SU-DHL-6 (cell line): ENCODE measurements around the gene ANKRD13A.

ENCODE experiments used
- H2AFZ ChIP-seq: fragments of 200-600 bp; sonication (generic); 2 replicates; pipeline ENCODE4 v1.6.1; 2014; ENCODE audit warnings: low read depth, mild to moderate bottlenecking, moderate library complexity, mixed read lengths, antibody characterized with exemption, low read length; ENCODE audit not compliant: severe bottlenecking
- H3F3A ChIP-seq: fragments of 200-600 bp; shearing (Covaris generic); 2 replicates; pipeline ENCODE4 v1.6.0; 2016; ENCODE audit warnings: antibody characterized with exemption, mild to moderate bottlenecking; ENCODE audit not compliant: insufficient read depth
- H3K27ac ChIP-seq: fragments of 200-600 bp; sonication (generic); 2 replicates; pipeline ENCODE4 v1.5.1; 2016; ENCODE audit warnings: low read depth, mild to moderate bottlenecking, low read length, moderate library complexity, mixed read lengths
- H3K27me3 ChIP-seq: fragments of 200-600 bp; sonication (generic), shearing (Covaris generic); 2 replicates; pipeline ENCODE4 v1.6.0; 2014; ENCODE audit warnings: mild to moderate bottlenecking, low read length
- H3K36me3 ChIP-seq: fragments of 200-600 bp; sonication (generic); 2 replicates; pipeline ENCODE4 v1.6.1; 2014; ENCODE audit warnings: mild to moderate bottlenecking, low read length, mixed read lengths
- H3K4me2 ChIP-seq: fragments of 300-600, 200-600 bp; shearing (Covaris generic), sonication (generic); 2 replicates; pipeline ENCODE4 v1.6.0; 2014; ENCODE audit warnings: low read length, low read depth, mild to moderate bottlenecking; ENCODE audit not compliant: poor library complexity, severe bottlenecking
- H3K4me3 ChIP-seq: fragments of 200-600 bp; sonication (generic); 2 replicates; pipeline ENCODE4 v1.5.1; 2014; ENCODE audit warnings: antibody characterized with exemption, low read length, mild to moderate bottlenecking, mixed read lengths; ENCODE audit not compliant: insufficient read depth, poor library complexity, severe bottlenecking
- H3K79me2 ChIP-seq: fragments of 200-600 bp; sonication (generic); 2 replicates; pipeline ENCODE4 v1.6.1; 2014; ENCODE audit warnings: mild to moderate bottlenecking, low read length, moderate library complexity; ENCODE audit not compliant: insufficient read depth
- H3K9ac ChIP-seq: fragments of 200-600 bp; sonication (generic); 2 replicates; pipeline ENCODE4 v1.7.0; 2014; ENCODE audit warnings: mild to moderate bottlenecking, low read length
- H3K9me2 ChIP-seq: fragments of 200-600 bp; sonication (generic); replicated peaks from 2 replicates; pipeline ENCODE4 v1.6.1; 2014; ENCODE audit warnings: low read length; ENCODE audit not compliant: insufficient read depth
- H3K9me3 ChIP-seq: fragments of 200-600 bp; sonication (generic); 2 replicates; pipeline ENCODE4 v1.6.1; 2014; ENCODE audit warnings: low read length, mixed read lengths; ENCODE audit not compliant: insufficient read depth
- H4K20me1 ChIP-seq: fragments of 200-600 bp; sonication (generic); 2 replicates; pipeline ENCODE4 v1.6.1; 2014; ENCODE audit warnings: low read depth, mild to moderate bottlenecking, antibody characterized with exemption, low read length, moderate library complexity, mixed read lengths
- CTCF ChIP-seq: fragments of 200-600 bp; sonication (generic); IDR thresholded peaks from one replicate; pipeline ENCODE4 v1.5.1; 2017; ENCODE audit warnings: antibody characterized with exemption, mild to moderate bottlenecking, low read length, moderate library complexity; ENCODE audit not compliant: insufficient read depth, poor library complexity, severe bottlenecking
- EZH2phosphoT487 ChIP-seq: fragments of 200-600 bp; sonication (generic), shearing (Covaris generic); conservative IDR thresholded peaks from 2 replicates; pipeline ENCODE4 v1.6.1; 2018; ENCODE audit warnings: mild to moderate bottlenecking, antibody characterized with exemption, low read length, moderate library complexity, mixed read lengths

Gene ANKRD13A

DNA sequence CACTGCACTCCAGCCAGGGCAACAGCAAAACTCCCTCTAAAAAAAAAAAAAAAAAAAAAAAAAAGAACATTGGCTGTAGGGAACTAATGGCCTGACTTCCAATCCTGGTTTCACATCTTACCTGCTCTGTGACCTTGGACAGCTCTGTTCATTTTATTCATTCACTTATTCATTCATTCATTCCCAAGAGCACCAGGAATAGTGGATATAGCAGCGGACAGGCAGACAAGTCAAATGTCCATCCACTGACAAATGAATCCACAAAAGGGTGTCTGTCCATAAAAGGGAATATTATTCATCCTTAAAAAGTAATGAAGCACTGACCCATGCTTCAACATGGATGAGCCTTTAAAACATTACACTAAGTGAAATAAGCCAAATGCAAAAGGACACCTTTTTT lies 76.7 kb downstream of the ANKRD13A start:
- Histone ChIP-seq H3K27me3 (no peaks in the 10 kb centered on the region), H3K4me3 (no peak overlapping the region), H2AFZ (no peak overlapping the region), H3K27ac (no peak overlapping the region), H3K4me2 (no peak overlapping the region), H3K9me3 (no peaks in the 10 kb centered on the region), H3K36me3 (no peaks in the 10 kb centered on the region), H3K9me2 (no peaks in the 10 kb centered on the region), H3K9ac (no peak overlapping the region), H4K20me1 (no peaks in the 10 kb centered on the region), H3K79me2 (no peaks in the 10 kb centered on the region), H3F3A (no peaks in the 10 kb centered on the region)
- TF ChIP-seq EZH2phosphoT487 (no peak), CTCF (no peak)

- TF ChIP-seq CTCF (no peak), EZH2phosphoT487 (no peak)
- H3K36me3 ChIP-seq, result no peaks in the 10 kb centered on the region
- H3K9me2 ChIP-seq, result no peaks in the 10 kb centered on the region
- H3K4me2 ChIP-seq, result no peak overlapping the region
- H3K4me3 ChIP-seq, result no peak overlapping the region
- no peak overlapping the region for H3K9ac ChIP-seq
- H3F3A ChIP-seq, result no peaks in the 10 kb centered on the region
- H4K20me1 ChIP-seq, result no peaks in the 10 kb centered on the region
- H3K9me3 ChIP-seq, result no peaks in the 10 kb centered on the region
- H3K27me3 ChIP-seq, result no peaks in the 10 kb centered on the region
- no peak overlapping the region for H2AFZ ChIP-seq
- H3K27ac ChIP-seq, result no peak overlapping the region
- no peaks in the 10 kb centered on the region for H3K79me2 ChIP-seq
Observed at GRCh38 chr12:110077800-110078199, 78.6 kb downstream of the ANKRD13A start.

- no peak overlapping the region; the same call in 1 of the 2 replicates for H3K9ac ChIP-seq
- H2AFZ ChIP-seq, result peak overlapping the region; percentile 94
- peak overlapping the region; percentile 44 for H3K4me2 ChIP-seq
- H3K27me3 ChIP-seq, result no peaks in the 10 kb centered on the region
- no peaks in the 10 kb centered on the region for H3K9me3 ChIP-seq
- H4K20me1 ChIP-seq, result no peaks in the 10 kb centered on the region
- no peaks in the 10 kb centered on the region for H3K36me3 ChIP-seq
- no peaks in the 10 kb centered on the region for H3F3A ChIP-seq
- TF ChIP-seq EZH2phosphoT487 (no peak), CTCF (no peak)
- no peak overlapping the region for H3K4me3 ChIP-seq
- no peak overlapping the region for H3K27ac ChIP-seq
- H3K9me2 ChIP-seq, result no peaks in the 10 kb centered on the region
- H3K79me2 ChIP-seq, result no peaks in the 10 kb centered on the region
Observed at GRCh38 chr12:110079477-110080400, 80.5 kb downstream of the ANKRD13A start.
